K562 (cell line): ENCODE measurements around the gene SIRT5. TPM values are rescaled to one million over a fixed set of nuclear protein-coding genes. Genes with fewer than 3 reads are reported as not detected.

Source experiments
- EZH2 ChIP-seq: IDR thresholded peaks from 2 replicates; pipeline ENCODE4 v1.6.1; 2012; ENCODE audit warnings: low read depth, mild to moderate bottlenecking, inconsistent platforms, low read length, borderline replicate concordance
- HSF4 ChIP-seq: fragments of 250-450 bp; sonication (Bioruptor Pico); IDR thresholded peaks from 2 replicates; pipeline ENCODE4 v2.1.2; 2022; ENCODE audit warnings: mild to moderate bottlenecking, moderate library complexity, borderline replicate concordance
- IRF1 ChIP-seq: sonication (generic); formaldehyde crosslinking; IDR thresholded peaks from 2 replicates; pipeline ENCODE4 v1.8.0; 2022; ENCODE audit warnings: missing genetic modification reagents, mild to moderate bottlenecking, borderline replicate concordance
- KAT8 ChIP-seq: fragments of 450-650 bp; IDR thresholded peaks from 2 replicates; pipeline ENCODE4 v1.6.1; 2016; ENCODE audit warnings: low read depth, mild to moderate bottlenecking
- LCOR ChIP-seq: sonication (generic); formaldehyde crosslinking; IDR thresholded peaks from 2 replicates; pipeline ENCODE4 v1.8.0; 2022; ENCODE audit warnings: mild to moderate bottlenecking, missing genetic modification reagents
- NFATC3 ChIP-seq: fragments of 450-650 bp; IDR thresholded peaks from 2 replicates; pipeline ENCODE4 v1.6.1; 2017; ENCODE audit warnings: mild to moderate bottlenecking
- SMAD1 ChIP-seq: fragments of 150-350 bp; IDR thresholded peaks from 2 replicates; pipeline ENCODE4 v1.6.1; 2014; ENCODE audit warnings: low read length, low read depth; ENCODE audit not compliant: partially characterized antibody
- SRSF1 ChIP-seq: fragments of 200-400 bp; formaldehyde crosslinking; IDR thresholded peaks from 2 replicates; pipeline ENCODE4 v1.6.1; 2017; ENCODE audit warnings: mild to moderate bottlenecking, low read depth, low read length, moderate library complexity
- TCF7L2 ChIP-seq: fragments of 150-350 bp; IDR thresholded peaks from 2 replicates; pipeline ENCODE4 v1.6.1; 2016; ENCODE audit warnings: low read depth, mild to moderate bottlenecking, low read length, moderate library complexity
- TSC22D4 ChIP-seq: fragments of 450-650 bp; IDR thresholded peaks from 2 replicates; pipeline ENCODE4 v1.6.1; 2016; ENCODE audit warnings: missing genetic modification characterization, missing biosample characterization, control low read depth
- ZBTB9 ChIP-seq: fragments of 450-650 bp; formaldehyde crosslinking; IDR thresholded peaks from 2 replicates; pipeline ENCODE4 v1.4.0; 2020; ENCODE audit warnings: mild to moderate bottlenecking, moderate library complexity
- ZNF121 ChIP-seq: sonication (generic); formaldehyde crosslinking; conservative IDR thresholded peaks from 2 replicates; pipeline ENCODE4 v1.8.0; 2022; ENCODE audit warnings: missing genetic modification reagents
- ZNF134 ChIP-seq: fragments of 250-450 bp; sonication (Bioruptor Pico); conservative IDR thresholded peaks from 2 replicates; pipeline ENCODE4 v1.4.0; 2020
- ZNF445 ChIP-seq: fragments of 250-450 bp; sonication (Bioruptor Pico); IDR thresholded peaks from 2 replicates; pipeline ENCODE4 v1.4.0; 2020; ENCODE audit warnings: low read depth, mild to moderate bottlenecking, moderate library complexity
- ZNF668 ChIP-seq: fragments of 250-450 bp; sonication (Bioruptor Pico); IDR thresholded peaks from 2 replicates; pipeline ENCODE4 v1.8.0; 2022; ENCODE audit warnings: mild to moderate bottlenecking, inconsistent platforms
- polyA plus RNA-seq, 8 experiments: library from polyadenylated mRNA; depleted of rRNA in 4 of 8; stranded (reverse) in 5 of 8; unstranded in 3 of 8; fragments of >200 nt; fragmentation: Nextera tagmentation in 2 of 8; fragmentation: Illumina TruSeq in 1 of 8; extraction: Ambion mirVana in 2 of 8; extraction: Trizol in 1 of 8; gene quantifications; 2 replicates each; pipeline versions ENCODE4 v1.2.1 to v1.2.3, GENCODE V29; 2011 to 2014; ENCODE audit warnings: inconsistent platforms in 1 of 8, missing spikeins in 1 of 8
- total RNA-seq, 7 experiments: library from RNA; depleted of rRNA in 6 of 7; stranded (reverse); fragments of >200 nt in 6 of 7; fragmentation: Illumina TruSeq in 2 of 7; extraction: Trizol in 2 of 7; gene quantifications; 2 replicates each; pipeline versions ENCODE4 v1.2.1 to v1.2.3, GENCODE V29; 2011 to 2021; ENCODE audit warnings: low replicate concordance in 1 of 7
- TF ChIP-seq, protein P1 (sequence below): sonication (generic); formaldehyde crosslinking; IDR thresholded peaks from 2 replicates; pipeline ENCODE4 v1.8.0; 2023; ENCODE audit warnings: mild to moderate bottlenecking, missing genetic modification reagents
- TF ChIP-seq, protein P2 (sequence below): fragments of 250-450 bp; sonication (Bioruptor Pico); IDR thresholded peaks from 2 replicates; pipeline ENCODE4 v1.4.0; 2020; ENCODE audit warnings: mild to moderate bottlenecking, moderate library complexity
- TF ChIP-seq, protein P3 (sequence below): fragments of 450-650 bp; IDR thresholded peaks from 2 replicates; pipeline ENCODE4 v1.6.1; 2016; ENCODE audit warnings: antibody characterized with exemption
- TF ChIP-seq, protein P4 (sequence below): fragments of 450-650 bp; IDR thresholded peaks from 2 replicates; pipeline ENCODE4 v1.6.1; 2014; ENCODE audit warnings: low read depth, mild to moderate bottlenecking, moderate library complexity, borderline replicate concordance

SIRT5 gene
- total and polyA plus RNA-seq, 9 of the 15 experiments (the other 6 are each of a cell fraction or from before 2014, with no cell fraction given), result 2.1 to 15.7 (median 11.4) TPM

DNA sequence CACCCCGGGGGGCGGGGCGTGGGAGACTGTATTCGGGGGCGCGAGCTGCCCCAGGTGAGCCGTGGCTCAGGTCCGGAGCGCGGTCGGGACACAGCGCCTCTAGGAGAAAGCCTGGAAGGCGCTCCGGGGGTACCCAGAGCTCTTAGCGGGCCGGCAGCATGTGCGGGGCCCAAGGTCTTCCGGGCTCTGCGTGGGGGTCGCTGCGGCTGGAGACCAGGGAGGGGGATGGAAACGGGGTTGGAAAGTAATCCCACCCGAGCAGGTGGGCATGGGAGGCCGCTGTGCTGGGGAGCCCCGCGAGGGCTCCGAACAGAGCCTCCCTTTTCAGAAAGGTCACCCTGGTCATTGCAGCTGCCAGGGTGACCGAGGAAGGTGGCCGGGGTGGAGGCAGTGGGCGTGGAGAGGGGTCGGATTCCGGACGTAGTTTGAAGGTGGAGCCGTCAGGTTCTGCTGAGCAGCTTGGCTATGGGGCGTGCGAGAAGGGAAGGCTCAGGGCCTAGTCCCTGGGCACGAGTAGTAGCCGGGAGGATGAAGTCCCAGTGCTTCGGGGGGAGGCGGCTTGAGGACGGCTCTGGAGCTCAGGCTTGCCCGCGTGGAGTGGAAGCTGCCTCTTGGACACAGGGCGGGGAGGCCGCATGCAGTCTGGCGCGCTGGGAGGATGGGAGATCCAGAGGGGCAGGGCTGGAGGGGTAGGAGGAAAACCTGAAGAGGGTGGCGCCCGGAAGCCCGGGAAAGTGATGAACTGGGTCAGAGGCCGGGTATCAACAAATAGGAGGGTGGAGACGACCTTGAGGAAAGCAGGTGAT, at the start of gene SIRT5 (continued):
- TF ChIP-seq ZBTB9 (CRISPR knock-in tag) (peak; percentile 84; the same call in 1 of the 2 replicates), ZNF134 (CRISPR knock-in tag) (peak; percentile 16; the same call in 1 of the 2 replicates), ZNF445 (CRISPR knock-in tag) (no peak), IRF1 (CRISPR knock-in tag) (no peak), NFATC3 (no peak), TSC22D4 (tag) (no peak), SRSF1 (no peak), TCF7L2 (no peak), ZNF121 (CRISPR knock-in tag) (no peak), HSF4 (CRISPR knock-in tag) (no peak), ZNF668 (CRISPR knock-in tag) (no peak; the same call in 1 of the 2 replicates), LCOR (CRISPR knock-in tag) (peak; percentile 96), EZH2 (no peak), SMAD1 (peak; percentile 28), KAT8 (no peak)
- TF ChIP-seq, protein P1, sequence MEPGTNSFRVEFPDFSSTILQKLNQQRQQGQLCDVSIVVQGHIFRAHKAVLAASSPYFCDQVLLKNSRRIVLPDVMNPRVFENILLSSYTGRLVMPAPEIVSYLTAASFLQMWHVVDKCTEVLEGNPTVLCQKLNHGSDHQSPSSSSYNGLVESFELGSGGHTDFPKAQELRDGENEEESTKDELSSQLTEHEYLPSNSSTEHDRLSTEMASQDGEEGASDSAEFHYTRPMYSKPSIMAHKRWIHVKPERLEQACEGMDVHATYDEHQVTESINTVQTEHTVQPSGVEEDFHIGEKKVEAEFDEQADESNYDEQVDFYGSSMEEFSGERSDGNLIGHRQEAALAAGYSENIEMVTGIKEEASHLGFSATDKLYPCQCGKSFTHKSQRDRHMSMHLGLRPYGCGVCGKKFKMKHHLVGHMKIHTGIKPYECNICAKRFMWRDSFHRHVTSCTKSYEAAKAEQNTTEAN (CRISPR knock-in tag), result no peak
- TF ChIP-seq, protein P2, sequence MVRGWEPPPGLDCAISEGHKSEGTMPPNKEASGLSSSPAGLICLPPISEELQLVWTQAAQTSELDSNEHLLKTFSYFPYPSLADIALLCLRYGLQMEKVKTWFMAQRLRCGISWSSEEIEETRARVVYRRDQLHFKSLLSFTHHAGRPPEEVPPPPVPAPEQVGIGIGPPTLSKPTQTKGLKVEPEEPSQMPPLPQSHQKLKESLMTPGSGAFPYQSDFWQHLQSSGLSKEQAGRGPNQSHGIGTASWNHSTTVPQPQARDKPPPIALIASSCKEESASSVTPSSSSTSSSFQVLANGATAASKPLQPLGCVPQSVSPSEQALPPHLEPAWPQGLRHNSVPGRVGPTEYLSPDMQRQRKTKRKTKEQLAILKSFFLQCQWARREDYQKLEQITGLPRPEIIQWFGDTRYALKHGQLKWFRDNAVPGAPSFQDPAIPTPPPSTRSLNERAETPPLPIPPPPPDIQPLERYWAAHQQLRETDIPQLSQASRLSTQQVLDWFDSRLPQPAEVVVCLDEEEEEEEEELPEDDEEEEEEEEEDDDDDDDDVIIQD (CRISPR knock-in tag), result no peak
- TF ChIP-seq, protein P3, sequence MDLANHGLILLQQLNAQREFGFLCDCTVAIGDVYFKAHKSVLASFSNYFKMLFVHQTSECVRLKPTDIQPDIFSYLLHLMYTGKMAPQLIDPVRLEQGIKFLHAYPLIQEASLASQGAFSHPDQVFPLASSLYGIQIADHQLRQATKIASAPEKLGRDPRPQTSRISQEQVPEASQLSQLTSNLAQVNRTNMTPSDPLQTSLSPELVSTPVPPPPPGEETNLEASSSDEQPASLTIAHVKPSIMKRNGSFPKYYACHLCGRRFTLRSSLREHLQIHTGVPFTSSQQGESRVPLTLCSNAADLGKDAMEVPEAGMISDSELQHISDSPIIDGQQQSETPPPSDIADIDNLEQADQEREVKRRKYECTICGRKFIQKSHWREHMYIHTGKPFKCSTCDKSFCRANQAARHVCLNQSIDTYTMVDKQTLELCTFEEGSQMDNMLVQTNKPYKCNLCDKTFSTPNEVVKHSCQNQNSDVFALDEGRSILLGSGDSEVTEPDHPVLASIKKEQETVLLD, result peak; percentile 36; the same call in 1 of the 2 replicates
- TF ChIP-seq, protein P4, sequence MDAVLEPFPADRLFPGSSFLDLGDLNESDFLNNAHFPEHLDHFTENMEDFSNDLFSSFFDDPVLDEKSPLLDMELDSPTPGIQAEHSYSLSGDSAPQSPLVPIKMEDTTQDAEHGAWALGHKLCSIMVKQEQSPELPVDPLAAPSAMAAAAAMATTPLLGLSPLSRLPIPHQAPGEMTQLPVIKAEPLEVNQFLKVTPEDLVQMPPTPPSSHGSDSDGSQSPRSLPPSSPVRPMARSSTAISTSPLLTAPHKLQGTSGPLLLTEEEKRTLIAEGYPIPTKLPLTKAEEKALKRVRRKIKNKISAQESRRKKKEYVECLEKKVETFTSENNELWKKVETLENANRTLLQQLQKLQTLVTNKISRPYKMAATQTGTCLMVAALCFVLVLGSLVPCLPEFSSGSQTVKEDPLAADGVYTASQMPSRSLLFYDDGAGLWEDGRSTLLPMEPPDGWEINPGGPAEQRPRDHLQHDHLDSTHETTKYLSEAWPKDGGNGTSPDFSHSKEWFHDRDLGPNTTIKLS, result 0 out of 2 replicates have a peak, but pooled peaks have one; percentile 20
